ENCODE results near the gene DUSP14.

DUSP14 gene

GRCh38 chr17:37517881-37518280, 28.2 kb downstream of the DUSP14 start:
- DNase-seq: no peak

DNA sequence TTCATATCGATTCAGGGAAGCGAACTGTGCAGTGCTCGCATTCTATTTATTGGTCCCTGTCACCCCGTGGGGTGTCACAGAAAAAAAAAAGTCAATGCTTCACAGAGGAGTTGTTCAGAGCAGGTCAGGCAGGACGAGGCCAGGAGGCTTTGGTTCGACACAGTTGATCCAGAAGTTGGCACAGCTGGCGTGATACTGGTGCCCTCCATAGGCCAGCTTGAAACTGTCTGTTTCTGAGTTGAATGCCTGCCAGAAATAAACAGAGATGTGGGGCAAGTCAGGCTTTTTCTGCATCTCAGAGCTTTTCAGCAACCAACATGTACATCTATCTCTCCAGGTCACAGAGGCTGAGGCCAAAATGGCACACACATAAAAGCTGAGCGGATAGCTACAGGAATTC, 29.1 kb downstream of the DUSP14 start:
- no peak for DNase-seq

- DNase-seq: no peak
These were observed 29.7 kb downstream of the DUSP14 start for GRCh38 chr17:37519251-37519985.

- no peak for DNase-seq
These were observed 30.5 kb downstream of the DUSP14 start for GRCh38 chr17:37520174-37520573.

DNA sequence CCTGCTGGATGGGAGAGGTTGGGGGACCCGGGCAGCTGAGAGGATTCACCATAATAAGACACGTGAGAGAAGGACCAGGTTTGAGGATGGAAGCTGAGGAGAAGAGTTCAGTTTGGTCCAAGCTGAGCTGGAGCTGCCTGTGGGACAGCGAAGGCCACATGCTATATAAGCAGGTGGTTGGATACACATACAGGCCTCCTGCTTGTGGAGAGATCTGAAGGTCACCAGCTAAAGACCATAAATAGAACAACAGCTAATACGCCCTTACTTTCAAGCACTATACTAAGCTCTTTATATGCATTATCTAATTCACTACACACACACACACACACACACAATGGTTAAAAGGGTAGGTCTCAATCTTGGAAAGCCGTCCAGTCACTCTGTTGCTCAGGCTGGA, 32.1 kb downstream of the DUSP14 start:
- DNase-seq: no peak

GRCh38 chr17:37523715-37524219, 34.1 kb downstream of the DUSP14 start:
- no peak for DNase-seq

- peak; percentile 43 for DNase-seq
These were observed 37.7 kb downstream of the DUSP14 start for GRCh38 chr17:37527249-37527851.

GRCh38 chr17:37530420-37530819, 40.7 kb downstream of the DUSP14 start:
- no peak for DNase-seq

DNA sequence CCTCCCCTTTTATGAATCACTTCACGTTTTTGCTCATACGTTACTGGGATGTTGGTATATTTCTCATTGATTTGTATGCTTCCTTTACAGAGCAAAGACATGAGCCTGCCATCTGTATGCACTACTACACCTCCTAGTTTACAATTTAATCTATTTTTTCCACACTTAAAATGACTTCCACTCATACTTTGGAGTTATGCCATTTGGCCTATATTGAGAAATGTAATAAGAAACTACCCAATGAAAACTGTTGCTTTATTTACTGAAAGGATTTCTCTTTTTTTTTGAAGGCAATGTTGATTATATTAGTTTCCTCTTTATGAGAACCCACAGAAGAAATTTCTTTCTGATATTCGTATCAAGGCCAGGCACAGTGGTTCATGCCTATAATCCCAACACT, 43.1 kb downstream of the DUSP14 start:
- no peak for DNase-seq

DNA sequence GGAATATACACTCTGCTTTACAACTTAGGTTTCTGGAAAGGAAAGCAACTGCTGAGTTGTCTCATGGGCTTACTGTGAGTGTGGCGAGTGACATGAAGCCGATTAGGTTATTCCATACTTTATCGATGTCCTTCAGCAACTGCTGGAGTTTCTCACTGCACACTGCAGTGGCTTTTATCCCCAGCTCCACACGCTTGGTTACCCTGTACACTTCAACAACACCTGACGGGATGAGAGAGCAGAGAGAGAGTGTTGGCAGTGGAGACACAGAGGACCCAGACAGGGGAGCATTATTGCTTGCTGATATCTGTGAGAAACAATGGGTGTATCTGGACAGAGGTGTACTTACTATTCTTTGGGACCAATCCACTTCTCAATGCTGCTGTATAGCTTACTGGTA, 46.2 kb downstream of the DUSP14 start:
- DNase-seq: no peak

GRCh38 chr17:37538981-37539659, 49.4 kb downstream of the DUSP14 start:
- no peak for DNase-seq

- no peak for DNase-seq
These were observed 52.4 kb downstream of the DUSP14 start for GRCh38 chr17:37541880-37542660.

- no peak for DNase-seq
These were observed 54.0 kb downstream of the DUSP14 start for GRCh38 chr17:37543637-37544052.

GRCh38 chr17:37545486-37545885, 55.8 kb downstream of the DUSP14 start:
- no peak for DNase-seq

- no peak for DNase-seq
These were observed 56.6 kb downstream of the DUSP14 start for GRCh38 chr17:37546302-37546701.

DNA sequence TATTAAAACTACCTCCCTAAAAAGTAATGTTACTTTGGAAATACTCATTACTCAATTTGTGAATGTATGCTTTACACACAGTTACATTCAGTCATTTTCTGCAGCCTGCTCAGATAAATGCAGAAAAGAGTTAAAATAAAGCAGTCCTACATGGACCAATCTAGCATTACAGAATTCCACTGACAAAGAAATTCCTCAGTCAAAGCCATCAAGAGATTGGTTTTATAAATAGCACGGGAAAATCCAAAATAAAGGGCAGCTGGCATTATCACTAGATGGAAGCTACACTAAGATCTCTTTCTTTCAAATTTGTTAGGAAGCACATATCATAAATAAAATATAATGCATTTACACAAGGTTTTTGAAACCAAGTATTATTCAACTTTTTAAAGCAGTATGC, 58.3 kb downstream of the DUSP14 start:
- no peak for DNase-seq

DNA sequence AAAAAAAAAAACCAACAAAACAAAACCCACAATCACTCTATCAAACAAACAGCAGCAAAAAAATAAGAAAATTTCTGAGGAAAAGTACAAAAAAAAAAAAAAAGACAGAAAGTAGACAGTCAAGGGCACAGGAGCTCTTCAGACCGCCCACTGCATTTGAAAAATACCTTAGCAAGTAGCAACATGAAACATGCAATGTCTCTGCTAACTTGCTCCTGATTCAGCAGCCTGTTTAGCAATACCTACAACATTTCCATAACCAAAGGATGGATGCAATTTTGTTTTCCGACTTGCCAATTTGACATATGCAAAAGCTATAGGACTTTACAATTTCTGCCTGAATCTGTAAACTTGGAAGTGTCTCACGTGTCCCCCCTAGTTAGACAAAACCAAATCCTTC, 62.1 kb downstream of the DUSP14 start:
- no peak for DNase-seq

GRCh38 chr17:37553401-37553966, 63.8 kb downstream of the DUSP14 start:
- no peak for DNase-seq

DNA sequence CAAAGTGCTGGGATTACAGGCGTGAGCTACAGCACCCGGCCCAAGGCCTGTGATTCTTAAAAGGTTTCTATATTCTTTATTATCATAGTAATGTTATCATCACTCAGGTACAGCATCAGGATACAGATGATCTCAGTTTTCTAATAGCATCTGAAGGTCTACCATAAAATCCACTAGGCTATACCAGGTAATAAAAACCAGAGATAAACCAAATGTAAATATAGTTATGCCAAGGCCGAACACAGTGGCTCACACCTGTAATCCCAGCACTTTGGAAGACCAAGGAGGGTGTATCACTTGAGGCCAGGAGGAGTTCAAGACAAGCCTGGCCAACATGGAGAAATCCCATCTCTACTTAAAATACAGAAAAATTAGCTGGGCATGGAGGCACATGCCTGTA, 65.7 kb downstream of the DUSP14 start:
- no peak for DNase-seq

DNA sequence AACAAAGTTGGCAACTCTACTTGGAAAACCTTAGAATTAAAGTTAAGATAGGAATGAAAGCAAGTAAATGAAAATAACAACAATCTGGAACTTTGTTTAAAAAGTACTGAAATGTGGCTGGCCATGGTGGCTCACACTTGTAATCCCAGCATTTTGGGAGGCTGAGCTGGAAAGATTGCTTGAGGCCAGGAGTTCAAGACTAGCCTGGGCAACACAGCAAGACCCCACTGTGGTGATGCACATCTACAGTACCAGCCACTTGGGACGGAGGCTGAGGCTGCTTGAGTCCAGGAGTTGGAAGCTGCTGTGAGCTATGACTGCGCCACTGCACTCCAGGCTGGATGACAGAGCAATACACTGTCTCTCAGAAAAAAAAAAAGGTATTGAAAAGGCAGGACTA, 67.8 kb downstream of the DUSP14 start:
- no peak for DNase-seq

GRCh38 chr17:37558299-37558698, 68.6 kb downstream of the DUSP14 start:
- DNase-seq: no peak

DNA sequence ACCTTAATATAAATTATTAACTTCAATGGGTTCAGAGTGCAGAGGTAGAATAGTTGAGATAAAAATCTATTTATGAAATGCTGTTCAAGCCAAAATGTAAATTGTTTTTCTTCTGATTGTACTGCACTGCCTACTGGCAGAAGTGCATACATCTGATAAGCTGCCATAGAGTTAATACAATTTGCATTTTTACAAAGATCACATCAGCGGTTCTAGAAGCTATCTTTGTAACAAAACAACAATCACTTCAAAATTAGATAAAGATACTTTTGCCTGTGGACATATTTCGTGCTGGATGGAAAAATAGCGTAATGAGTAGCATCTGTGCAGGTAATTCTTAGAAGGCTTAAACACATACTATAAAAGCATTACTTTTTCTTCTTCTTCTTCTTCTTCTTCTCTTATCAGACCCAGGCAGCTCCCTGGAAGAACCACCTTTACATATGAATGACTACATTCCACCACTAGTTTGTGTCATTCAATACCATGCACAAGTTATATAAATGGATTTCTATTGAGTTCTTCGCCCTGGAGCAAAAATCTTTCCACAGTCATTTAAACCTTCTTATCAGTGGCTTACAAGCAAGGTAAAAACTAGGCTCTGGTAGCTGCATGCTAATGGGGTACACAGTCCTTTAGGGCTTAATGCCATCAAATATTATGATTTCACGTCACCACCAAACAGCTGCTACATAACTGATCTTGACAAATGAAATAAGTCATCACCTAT, 72.5 kb downstream of the DUSP14 start:
- DNase-seq: no peak
